MM.1S (cell line): ENCODE results near the gene FRMD1.

Experiments
- CTCF ChIP-seq: fragments of 300-600 bp; sonication (generic); IDR thresholded peaks from 2 replicates; pipeline ENCODE4 v1.5.1; 2016; ENCODE audit warnings: antibody characterized with exemption, low read length, mixed read lengths
- EZH2 ChIP-seq: fragments of 300-600 bp; sonication (generic); optimal IDR thresholded peaks from 2 replicates; pipeline ENCODE3; 2017; ENCODE audit warnings: low read depth, mild to moderate bottlenecking, antibody characterized with exemption, low read length, mixed read lengths
- EZH2phosphoT487 ChIP-seq: fragments of 300-600 bp; sonication (generic); IDR thresholded peaks from 2 replicates; pipeline ENCODE4 v1.6.1; 2018; ENCODE audit warnings: antibody characterized with exemption, low read length

GRCh38 chr6:168106633-168107005, 27.6 kb upstream of the FRMD1 start:
- no peak for TF ChIP-seq EZH2phosphoT487
- no peak for TF ChIP-seq EZH2
- no peak for TF ChIP-seq CTCF
